IMR-90 (cell line): ENCODE data around the gene PZP. TPM values are rescaled to one million over a fixed set of nuclear protein-coding genes. Genes with fewer than 3 reads are reported as not detected.

Source experiments
- ATAC-seq: fragments of 200-7000 bp; cut with Tn5 transposase; 2 replicates; pipeline ENCODE4 v1.9.1; 2020; ENCODE audit warnings: low read depth, mild to moderate bottlenecking, moderate library complexity
- BruUV-seq: library from RNA; stranded (reverse); fragments of 400-500 nt; replicated peaks from 2 replicates; lab custom pipeline; 2021; lab: Mats Ljungman, UMichigan
- CTCF ChIA-PET: fragments of 300-600 bp; formaldehyde crosslinking; extraction: SDS; loops from one replicate; lab custom pipeline; 2021; ENCODE audit warnings: antibody characterized with exemption; lab: Yijun Ruan, JAX
- POLR2A ChIA-PET: fragments of 300-600 bp; sonication (Branson Sonifier 250); formaldehyde crosslinking; loops from one replicate; lab custom pipeline; 2022; ENCODE audit warnings: antibody characterized with exemption; ENCODE audit not compliant: unreplicated experiment; lab: Charles Lee
- DNase-seq: peaks from one replicate; pipeline ENCODE4 v3.0.0; 2013
- H2AFZ ChIP-seq: replicated peaks from 2 replicates; pipeline ENCODE3; 2013; ENCODE audit warnings: low read length, mild to moderate bottlenecking; ENCODE audit not compliant: poor library complexity
- H2AK5ac ChIP-seq: 2 replicates; pipeline ENCODE4 v1.6.1; 2013; ENCODE audit warnings: low read depth, low read length, inconsistent platforms
- H2AK9ac ChIP-seq: replicated peaks from 2 replicates; pipeline ENCODE3; 2013; ENCODE audit warnings: mild to moderate bottlenecking, low read depth, low read length, moderate library complexity; ENCODE audit not compliant: poor library complexity
- H2BK120ac ChIP-seq: 2 replicates; pipeline ENCODE4 v1.6.1; 2013; ENCODE audit warnings: low read depth, low read length, inconsistent platforms
- H2BK15ac ChIP-seq: 3 replicates; pipeline ENCODE4 v1.6.1; 2013; ENCODE audit warnings: low read depth, low read length, inconsistent platforms
- H2BK20ac ChIP-seq: 2 replicates; pipeline ENCODE4 v1.6.1; 2013; ENCODE audit warnings: low read depth, mild to moderate bottlenecking, inconsistent platforms, low read length, moderate library complexity
- H2BK5ac ChIP-seq: 2 replicates; pipeline ENCODE4 v1.6.1; 2013; ENCODE audit warnings: mild to moderate bottlenecking, low read depth, low read length, inconsistent platforms; ENCODE audit not compliant: poor library complexity, severe bottlenecking
- H3K14ac ChIP-seq: replicated peaks from 2 replicates; pipeline ENCODE4 v1.6.1; 2013; ENCODE audit warnings: low read depth, low read length, inconsistent platforms
- H3K18ac ChIP-seq: 2 replicates; pipeline ENCODE4 v1.6.1; 2013; ENCODE audit warnings: low read depth, low read length, control low read depth
- H3K23ac ChIP-seq: 2 replicates; pipeline ENCODE4 v1.6.1; 2013; ENCODE audit warnings: low read depth, low read length, inconsistent platforms
- H3K27ac ChIP-seq: 2 replicates; pipeline ENCODE4 v1.5.1; 2013; ENCODE audit warnings: mild to moderate bottlenecking, control low read depth, low read length; ENCODE audit not compliant: insufficient read depth
- H3K27me3 ChIP-seq: 2 replicates; pipeline ENCODE4 v1.6.1; 2013; ENCODE audit warnings: low read length; ENCODE audit not compliant: control insufficient read depth, insufficient read depth
- H3K36me3 ChIP-seq: 2 replicates; pipeline ENCODE4 v1.6.1; 2013; ENCODE audit warnings: low read length, mixed read lengths; ENCODE audit not compliant: control insufficient read depth, insufficient read depth
- H3K4ac ChIP-seq: 2 replicates; pipeline ENCODE4 v1.6.1; 2013; ENCODE audit warnings: low read depth, low read length, inconsistent platforms
- H3K4me1 ChIP-seq: 2 replicates; pipeline ENCODE4 v1.6.1; 2013; ENCODE audit warnings: low read length, mixed read lengths; ENCODE audit not compliant: control insufficient read depth, insufficient read depth
- H3K4me2 ChIP-seq: 2 replicates; pipeline ENCODE4 v1.6.1; 2013; ENCODE audit warnings: low read depth, mild to moderate bottlenecking, control low read depth, low read length, moderate library complexity
- H3K4me3 ChIP-seq: 2 replicates; pipeline ENCODE4 v1.5.1; 2013; ENCODE audit warnings: low read depth, mild to moderate bottlenecking, control low read depth, low read length, moderate library complexity; ENCODE audit not compliant: insufficient read depth
- H3K56ac ChIP-seq: 2 replicates; pipeline ENCODE4 v1.6.1; 2013; ENCODE audit warnings: low read length, inconsistent platforms; ENCODE audit not compliant: insufficient read depth; ENCODE audit errors: extremely low read depth
- H3K79me1 ChIP-seq, 2 experiments: 2 replicates each; pipeline ENCODE4 v1.6.1; 2013; ENCODE audit warnings: low read length in 2 of 2, inconsistent platforms in 1 of 2, low read depth in 1 of 2
- H3K9ac ChIP-seq: 2 replicates; pipeline ENCODE4 v1.6.1; 2013; ENCODE audit warnings: low read depth, low read length, control low read depth
- H3K9me1 ChIP-seq: 2 replicates; pipeline ENCODE4 v1.6.1; 2013; ENCODE audit warnings: low read length, inconsistent platforms; ENCODE audit not compliant: insufficient read depth
- H3K9me3 ChIP-seq: 2 replicates; pipeline ENCODE4 v1.6.1; 2013; ENCODE audit warnings: low read length; ENCODE audit not compliant: control insufficient read depth, insufficient read depth
- H4K20me1 ChIP-seq: 2 replicates; pipeline ENCODE4 v1.6.1; 2013; ENCODE audit warnings: low read length, inconsistent platforms; ENCODE audit not compliant: insufficient read depth
- H4K5ac ChIP-seq: 2 replicates; pipeline ENCODE4 v1.6.1; 2013; ENCODE audit warnings: mild to moderate bottlenecking, low read depth, low read length, control low read depth
- H4K8ac ChIP-seq, 2 experiments: 2 replicates each; pipeline ENCODE4 v1.6.1; 2013; ENCODE audit warnings: low read depth in 2 of 2, low read length in 2 of 2, control low read depth in 1 of 2, inconsistent platforms in 1 of 2
- H4K91ac ChIP-seq: 2 replicates; pipeline ENCODE4 v1.6.1; 2013; ENCODE audit warnings: low read depth, low read length, inconsistent platforms; ENCODE audit not compliant: insufficient read depth
- BHLHE40 ChIP-seq: fragments of 150-350 bp; IDR thresholded peaks from 2 replicates; pipeline ENCODE4 v1.6.1; 2016; ENCODE audit warnings: mild to moderate bottlenecking, low read depth, low read length
- CHD1 ChIP-seq: IDR thresholded peaks from 2 replicates; pipeline ENCODE4 v1.6.1; 2012; ENCODE audit warnings: low read depth, low read length, improper control_type of control experiment
- CTCF ChIP-seq: conservative IDR thresholded peaks from 2 replicates; pipeline ENCODE4 v1.5.1; 2012; ENCODE audit warnings: mild to moderate bottlenecking, low read depth, low read length, improper control_type of control experiment
- ELK1 ChIP-seq: fragments of 150-350 bp; IDR thresholded peaks from 2 replicates; pipeline ENCODE4 v1.6.1; 2016; ENCODE audit warnings: low read depth, mild to moderate bottlenecking, low read length, moderate library complexity, borderline replicate concordance
- FOS ChIP-seq: fragments of 150-350 bp; IDR thresholded peaks from 2 replicates; pipeline ENCODE4 v1.6.1; 2016; ENCODE audit warnings: low read depth, low read length
- NFE2L2 ChIP-seq: fragments of 150-350 bp; IDR thresholded peaks from 2 replicates; pipeline ENCODE4 v1.6.1; 2016; ENCODE audit warnings: low read depth, mild to moderate bottlenecking, low read length
- POLR2A ChIP-seq: IDR thresholded peaks from 2 replicates; pipeline ENCODE4 v1.6.1; 2012; ENCODE audit warnings: mild to moderate bottlenecking, low read depth, low read length
- RAD21 ChIP-seq: IDR thresholded peaks from 2 replicates; pipeline ENCODE4 v1.6.1; 2012; ENCODE audit warnings: low read length, improper control_type of control experiment
- RCOR1 ChIP-seq: IDR thresholded peaks from 2 replicates; pipeline ENCODE4 v1.6.1; 2012; ENCODE audit warnings: mild to moderate bottlenecking, low read length, improper control_type of control experiment; ENCODE audit not compliant: insufficient replicate concordance
- SMC3 ChIP-seq: fragments of 150-350 bp; IDR thresholded peaks from 2 replicates; pipeline ENCODE4 v1.6.1; 2016; ENCODE audit warnings: low read depth, mild to moderate bottlenecking, antibody characterized with exemption, low read length, moderate library complexity
- USF2 ChIP-seq: fragments of 150-350 bp; IDR thresholded peaks from 2 replicates; pipeline ENCODE4 v1.6.1; 2017; ENCODE audit warnings: mild to moderate bottlenecking, antibody characterized with exemption, low read length, low read depth
- WGBS, 2 experiments: methylation state at CpG; one replicate each; pipeline versions ENCODE4 v1.1.5 to v1.1.7; 2013; ENCODE audit warnings: missing lambda C conversion rate in 2 of 2; ENCODE audit not compliant: insufficient read length in 1 of 2; ENCODE audit errors: extremely low coverage in 2 of 2; 5-methylcytosine and 5-hydroxymethylcytosine counted together
- dilution Hi-C: fragments of 300-500 bp; cut with HindIII; formaldehyde crosslinking; loops from one replicate; pipeline ENCODE4 v1.14.3; 2018; ENCODE audit warnings: low sequenced_read_pairs; ENCODE audit not compliant: unreplicated experiment
- in situ Hi-C: fragments of 300-500 bp; cut with MboI; formaldehyde crosslinking; loops from 3 replicates; pipeline ENCODE4 v1.14.3; 2019; ENCODE audit warnings: low sequenced_read_pairs, inconsistent platforms, mixed read lengths
- intact Hi-C: fragments of 100-400 bp; cut with micrococcal nuclease; formaldehyde crosslinking; loops from 2 replicates; pipeline ENCODE4 v1.10.0; 2022
- polyA plus RNA-seq, 3 experiments: library from polyadenylated mRNA; depleted of rRNA; stranded (reverse); fragments of >200 nt; gene quantifications; 2 replicates each; pipeline ENCODE4 v1.2.3, GENCODE V29; 2012; ENCODE audit warnings: low replicate concordance in 1 of 3
- total RNA-seq: library from RNA; depleted of rRNA; stranded (reverse); fragments of >200 nt; gene quantifications from 2 replicates; pipeline ENCODE4 v1.2.3, GENCODE V29; 2012

Gene PZP
- total and polyA plus RNA-seq, 2 of the 4 experiments (the other 2 are of a cell fraction) = not detected

- no peak overlapping the region for H4K91ac ChIP-seq
- no peaks in the 10 kb centered on the region for H3K79me1 ChIP-seq
- no peak overlapping the region for H4K5ac ChIP-seq
- H2AK9ac ChIP-seq = no peak overlapping the region
- H3K9me1 ChIP-seq = no peaks in the 10 kb centered on the region
- peaks cover 7% of the 10 kb centered on the region; the same call in 1 of the 2 replicates for H3K4me1 ChIP-seq
- no peak overlapping the region for H3K14ac ChIP-seq
- ChIA-PET POLR2A (no interaction called here), CTCF (no interaction called here)
- no peak overlapping the region for H2BK15ac ChIP-seq
- no peak overlapping the region for H3K4me3 ChIP-seq
- H2BK20ac ChIP-seq = no peak overlapping the region
- no peak overlapping the region for H3K4ac ChIP-seq
- H3K27me3 ChIP-seq = peaks cover 3% of the 10 kb centered on the region; the same call in 1 of the 2 replicates
- H3K9me3 ChIP-seq = peaks cover 3% of the 10 kb centered on the region; the same call in 1 of the 2 replicates
- H4K8ac ChIP-seq = no peak overlapping the region
- H3K18ac ChIP-seq = no peak overlapping the region
- H3K23ac ChIP-seq = no peak overlapping the region
- H3K4me2 ChIP-seq = no peak overlapping the region
- H3K9ac ChIP-seq = no peak overlapping the region
- in situ Hi-C loops = no loop called here
- no peak overlapping the region for H2AFZ ChIP-seq
- TF ChIP-seq FOS (no peak), RCOR1 (no peak), CTCF (no peak), SMC3 (no peak), CHD1 (no peak), RAD21 (no peak), BHLHE40 (no peak), NFE2L2 (no peak), USF2 (no peak), POLR2A (no peak), ELK1 (no peak)
- no peak for ATAC-seq
- H4K20me1 ChIP-seq = no peaks in the 10 kb centered on the region
- intact Hi-C loops = no loop called here
- H2BK120ac ChIP-seq = no peak overlapping the region
- no peak for DNase-seq
- no peak overlapping the region for H3K27ac ChIP-seq
- H3K56ac ChIP-seq = no peak overlapping the region
- WGBS, 2 experiments = 93% methylated on average over 17 of the region's 36 CpGs; no CpG with 5 or more reads in 1 of the 2 experiments
- no peak overlapping the region for H2BK5ac ChIP-seq
- H2AK5ac ChIP-seq = no peak overlapping the region
- no peaks in the 10 kb centered on the region for H3K36me3 ChIP-seq
- dilution Hi-C loops = no loop called here
- no TSS peak for BruUV-seq
Measured at GRCh38 chr12:9127936-9128663, 80.1 kb downstream of the PZP start.
